Daoy (cell line): Measurements from ENCODE around the gene SOX5. TPM values are rescaled to one million over a fixed set of nuclear protein-coding genes. Genes with fewer than 3 reads are reported as not detected.

Source experiments
- DNase-seq: peaks from one replicate; pipeline ENCODE4 v3.0.0-alpha.2; 2015; ENCODE audit warnings: low read depth
- total RNA-seq: library from RNA; depleted of rRNA; stranded (reverse); fragments of >200 nt; shearing (Covaris generic); gene quantifications from 2 replicates; pipeline ENCODE4 v1.2.3, GENCODE V29; 2014

SOX5 gene
- total RNA-seq, 1 experiment from 2014 or later: 2.0 TPM

DNA sequence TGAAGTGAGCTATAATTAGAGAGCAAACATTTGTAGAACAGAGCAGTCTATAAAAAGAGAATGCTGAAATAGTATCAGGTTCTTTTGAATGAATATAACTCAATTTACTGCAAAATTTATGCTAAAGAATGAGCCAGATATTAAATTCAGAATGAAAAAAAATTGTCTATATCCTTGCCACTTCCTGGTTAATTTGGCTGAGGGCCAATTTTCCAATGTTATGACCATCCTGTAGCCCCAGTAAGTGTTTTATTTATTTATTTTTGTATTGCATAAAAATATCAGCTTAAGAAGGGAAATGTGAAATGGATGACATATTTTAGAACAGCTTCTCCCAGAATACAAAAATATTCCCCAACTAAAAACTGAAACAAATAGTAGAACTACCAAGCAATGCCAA is 263.4 kb downstream of the SOX5 start:
- DNase-seq: no peak

DNA sequence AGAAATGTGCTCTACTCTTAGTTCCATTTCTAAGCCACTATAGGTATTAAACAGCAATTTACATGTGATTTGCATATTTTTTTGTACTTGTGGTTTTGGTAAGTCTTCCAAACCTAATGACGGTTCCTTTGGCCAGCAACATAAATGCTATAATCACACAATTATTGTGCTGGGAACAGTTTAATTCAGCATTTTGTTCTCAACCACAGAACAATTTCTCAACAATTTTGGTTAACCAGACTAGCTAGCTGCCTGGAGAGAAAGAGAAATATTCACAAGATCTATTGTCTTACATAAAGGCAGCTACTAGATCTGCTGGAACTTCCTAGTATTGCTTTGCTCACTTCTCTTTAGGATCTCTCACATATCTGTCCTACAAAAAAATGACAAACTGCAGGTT is 265.3 kb downstream of the SOX5 start:
- no peak for DNase-seq

- no peak for DNase-seq
Observed at GRCh38 chr12:23681237-23681636, 268.2 kb downstream of the SOX5 start.

- no peak for DNase-seq
Observed at GRCh38 chr12:23674064-23674463, 275.4 kb downstream of the SOX5 start.

DNA sequence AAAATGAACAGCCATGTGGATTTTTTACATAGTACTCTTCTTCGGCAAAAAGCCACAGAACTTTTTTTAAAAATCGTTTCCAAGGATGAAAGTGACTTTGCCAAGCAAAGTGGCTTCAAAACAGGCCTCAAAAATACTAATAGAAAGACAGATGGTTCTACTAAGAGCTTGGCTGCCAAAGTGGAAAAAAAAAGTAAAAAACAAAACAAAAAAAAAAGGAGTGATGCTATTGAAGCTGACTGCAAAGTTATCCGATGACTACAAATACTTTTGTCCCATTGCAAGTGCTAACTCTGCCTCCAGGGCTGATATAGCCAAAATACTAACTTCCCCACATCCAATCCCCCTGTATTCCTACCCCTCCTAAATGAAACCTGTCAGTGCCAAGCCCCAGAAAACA is 277.6 kb downstream of the SOX5 start:
- DNase-seq: no peak

DNA sequence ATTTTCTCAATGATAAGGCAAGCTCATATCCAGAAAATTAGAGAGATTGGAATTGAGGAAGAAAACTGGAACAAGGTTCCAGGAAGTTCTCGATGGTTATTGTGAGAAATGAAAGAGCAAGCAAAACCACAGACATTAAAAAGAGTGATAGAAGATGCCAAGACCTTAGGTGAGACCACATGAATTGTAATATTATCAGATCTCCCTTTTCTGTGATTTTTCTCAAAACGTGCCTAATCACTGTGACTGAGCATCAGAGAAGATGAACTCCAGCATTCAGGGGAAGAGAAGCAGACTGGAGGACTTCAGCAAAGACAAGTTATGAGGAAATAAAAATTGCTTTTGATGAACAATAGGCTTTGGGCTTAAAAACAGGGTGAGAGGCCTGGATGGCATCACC is 278.8 kb downstream of the SOX5 start:
- no peak for DNase-seq

- DNase-seq: no peak
Observed at GRCh38 chr12:23669691-23670090, 279.8 kb downstream of the SOX5 start.

- no peak for DNase-seq
Observed at GRCh38 chr12:23666866-23667265, 282.6 kb downstream of the SOX5 start.

- DNase-seq: no peak
Observed at GRCh38 chr12:23662966-23663365, 286.5 kb downstream of the SOX5 start.

DNA sequence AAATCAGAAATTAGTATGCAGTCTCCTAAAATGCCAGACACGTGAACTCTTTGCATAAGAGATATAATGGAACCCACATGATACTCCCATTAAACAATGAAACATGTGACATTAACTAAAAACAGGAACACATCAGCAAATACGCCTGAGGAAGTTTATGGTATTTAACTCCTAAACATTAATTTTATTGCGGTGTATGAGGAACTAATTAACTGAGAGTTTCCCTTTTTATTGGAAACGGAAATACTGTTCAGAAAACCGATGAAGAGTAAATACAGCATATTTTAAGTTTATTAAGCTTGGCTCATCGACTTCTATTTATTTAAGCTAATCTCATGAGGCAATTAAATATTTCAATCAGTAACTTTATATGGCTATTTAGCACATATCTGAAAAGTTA is 290.3 kb downstream of the SOX5 start:
- DNase-seq: no peak

GRCh38 chr12:23657598-23657997 is 291.9 kb downstream of the SOX5 start:
- DNase-seq: no peak

GRCh38 chr12:23655884-23656283 is 293.6 kb downstream of the SOX5 start:
- no peak for DNase-seq

GRCh38 chr12:23655112-23655511 is 294.4 kb downstream of the SOX5 start:
- DNase-seq: no peak

GRCh38 chr12:23648546-23648945 is 300.9 kb downstream of the SOX5 start:
- DNase-seq: no peak

DNA sequence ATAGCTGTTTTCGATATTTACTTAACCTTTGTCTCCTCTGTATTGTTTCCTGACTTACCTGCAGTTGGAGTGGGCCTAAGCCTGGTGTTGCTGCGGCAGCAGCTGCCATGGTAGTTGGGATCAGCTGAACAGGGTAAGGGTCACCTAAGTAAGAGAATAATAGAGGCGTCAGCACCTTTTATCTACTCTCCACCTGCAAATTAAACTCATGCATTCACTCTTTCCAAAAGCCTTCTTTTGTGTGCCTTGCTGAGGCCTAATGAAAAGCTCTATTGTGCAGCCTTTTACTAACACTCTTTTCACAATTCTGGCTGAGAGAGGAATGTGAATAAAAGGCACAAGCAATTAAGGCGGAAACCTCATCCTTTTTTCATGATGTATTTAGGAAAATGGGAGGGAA is 308.7 kb downstream of the SOX5 start:
- DNase-seq: no peak

DNA sequence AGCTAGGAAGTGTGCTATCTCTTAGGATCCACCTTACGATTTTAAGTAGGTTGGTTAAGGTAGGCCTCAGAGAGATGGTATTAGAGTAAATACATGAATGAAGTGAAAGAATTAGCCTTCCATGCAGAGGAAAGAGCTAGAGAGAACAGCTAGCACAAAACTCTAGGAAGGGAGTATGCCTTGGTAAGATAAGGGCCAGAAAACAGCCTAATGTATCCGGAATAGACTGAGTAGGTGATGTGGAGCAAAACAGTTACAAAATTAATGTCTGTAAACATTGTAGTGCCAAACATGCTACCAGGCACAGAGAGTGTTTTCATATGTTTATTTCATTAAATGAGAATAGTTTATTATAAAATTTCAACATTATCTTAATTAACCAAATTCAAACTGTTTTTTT is 315.1 kb downstream of the SOX5 start:
- no peak for DNase-seq

GRCh38 chr12:23631786-23632377 is 317.6 kb downstream of the SOX5 start:
- DNase-seq: no peak

DNA sequence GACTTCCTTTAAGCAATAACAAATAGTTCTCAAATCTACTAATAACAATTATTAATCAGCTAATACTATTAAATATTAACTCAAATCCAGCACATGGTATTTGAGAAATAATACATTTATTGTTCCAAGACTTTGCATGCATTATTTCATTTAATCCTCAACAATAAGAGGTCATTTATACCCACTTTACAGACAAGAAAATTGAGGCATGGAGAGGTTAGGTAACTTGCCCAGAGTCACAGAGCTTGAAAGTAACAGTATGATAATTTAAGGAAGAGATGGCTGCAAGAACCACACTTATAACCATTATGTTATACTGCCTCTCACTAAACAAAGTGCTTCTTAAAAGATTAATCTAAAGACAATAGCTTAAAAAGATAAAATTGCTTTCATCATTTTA is 318.9 kb downstream of the SOX5 start:
- DNase-seq: no peak

GRCh38 chr12:23628806-23629205 is 320.7 kb downstream of the SOX5 start:
- no peak for DNase-seq

DNA sequence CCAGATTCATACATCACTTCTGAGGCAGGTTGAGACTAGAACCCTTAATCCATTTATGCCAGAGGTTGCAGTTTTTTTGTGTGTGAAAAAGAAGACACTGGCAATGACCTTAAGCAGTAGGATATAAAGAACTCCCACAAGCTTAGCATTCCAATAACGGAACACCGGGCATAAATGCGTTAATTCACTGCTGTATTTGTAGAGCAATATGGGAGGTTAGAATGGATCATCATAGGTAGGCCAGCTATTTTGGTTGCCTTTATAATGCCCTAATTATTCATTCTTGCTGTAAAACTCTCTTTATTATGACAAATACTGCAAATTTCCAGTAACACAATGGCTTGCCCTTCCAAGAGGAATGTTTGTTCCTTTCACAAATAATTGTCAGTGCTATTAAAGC is 322.7 kb downstream of the SOX5 start:
- no peak for DNase-seq

DNA sequence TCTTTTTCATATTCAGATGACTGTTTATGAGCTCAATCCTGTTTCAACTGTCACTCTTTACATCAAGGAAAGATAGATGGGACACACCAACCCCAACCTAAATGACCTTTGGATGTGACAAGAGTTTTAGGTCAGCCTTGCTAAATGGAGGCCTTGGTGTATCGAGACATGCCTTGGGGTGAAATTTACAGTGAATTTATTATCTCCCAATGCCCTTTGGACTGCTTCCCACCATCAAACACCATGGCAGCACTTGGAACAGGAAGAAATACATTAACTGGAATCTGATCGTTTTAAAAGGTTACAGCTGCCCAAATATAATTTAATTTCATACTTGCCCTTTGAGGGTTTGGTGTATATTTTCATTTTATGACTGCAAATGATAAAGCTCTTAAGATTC is 327.6 kb downstream of the SOX5 start:
- DNase-seq: no peak

DNA sequence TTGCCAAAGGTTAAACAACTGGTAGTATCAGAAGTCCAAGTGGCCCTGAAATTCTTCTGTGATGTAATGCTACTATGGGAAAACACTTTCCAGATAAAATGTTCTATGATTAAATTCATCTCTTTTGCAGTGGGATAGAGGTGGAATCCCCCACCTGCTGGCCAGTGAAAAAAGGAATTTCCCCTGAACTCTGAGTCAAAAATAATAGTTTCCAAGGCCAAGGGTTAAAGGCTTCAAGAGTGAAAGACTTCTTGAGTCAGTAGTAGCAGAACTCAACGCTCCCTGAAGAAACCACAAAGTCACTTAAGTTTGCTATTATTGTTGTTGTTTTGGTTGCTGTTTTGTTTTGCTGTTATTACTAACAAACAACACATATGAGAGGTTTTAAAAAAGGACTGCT is 330.8 kb downstream of the SOX5 start:
- DNase-seq: no peak

- DNase-seq: no peak
Observed at GRCh38 chr12:23617749-23618148, 331.7 kb downstream of the SOX5 start.

- no peak for DNase-seq
Observed at GRCh38 chr12:23614280-23614679, 335.2 kb downstream of the SOX5 start.

DNA sequence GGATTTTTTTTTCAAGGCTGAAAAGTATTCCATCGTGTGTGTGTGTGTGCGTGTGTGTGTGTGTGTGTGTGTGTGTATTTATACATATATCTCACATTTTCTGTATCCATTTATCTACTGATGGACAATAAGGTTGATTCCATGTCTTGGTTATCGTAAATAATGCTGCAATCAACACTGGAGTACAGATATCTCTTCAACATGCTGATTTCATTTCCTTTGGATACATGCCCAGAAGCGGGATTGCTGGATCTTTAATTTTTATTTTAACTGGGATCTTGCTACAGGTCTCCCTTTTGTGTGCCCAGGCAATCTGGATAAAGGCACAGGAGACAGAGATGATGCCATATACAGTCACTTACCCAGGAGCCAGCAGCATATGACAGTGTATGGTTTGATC is 338.1 kb downstream of the SOX5 start:
- no peak for DNase-seq
